ENCODE results near the gene ATP6V0A1.
A peak's percentile ranks its signal among the peaks of the same experiment; 100 is the strongest.
"Not testable (repeated sequence)": the region's sequence is repeated elsewhere in the genome, so short reads cannot be mapped to it uniquely, and the experiment has no call there.

Gene ATP6V0A1

DNA sequence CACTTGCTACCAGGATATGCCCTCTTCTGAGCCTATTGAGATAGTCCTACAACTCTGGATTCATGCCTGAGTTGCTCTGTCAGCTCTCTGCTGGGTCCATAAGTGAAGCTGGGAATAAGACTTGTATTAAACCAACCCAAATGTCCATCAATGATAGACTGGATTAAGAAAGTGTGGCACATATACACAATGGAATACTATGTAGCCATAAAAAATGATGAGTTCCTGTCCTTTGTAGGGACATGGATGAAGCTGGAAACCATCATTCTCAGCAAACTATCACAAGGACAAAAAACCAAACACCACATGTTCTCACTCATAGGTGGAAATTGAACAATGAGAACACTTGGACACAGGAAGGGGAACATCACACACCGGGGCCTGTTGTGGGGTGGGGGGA lies 19.1 kb downstream of the ATP6V0A1 start:
- not testable (repeated sequence) for DNase-seq

DNA sequence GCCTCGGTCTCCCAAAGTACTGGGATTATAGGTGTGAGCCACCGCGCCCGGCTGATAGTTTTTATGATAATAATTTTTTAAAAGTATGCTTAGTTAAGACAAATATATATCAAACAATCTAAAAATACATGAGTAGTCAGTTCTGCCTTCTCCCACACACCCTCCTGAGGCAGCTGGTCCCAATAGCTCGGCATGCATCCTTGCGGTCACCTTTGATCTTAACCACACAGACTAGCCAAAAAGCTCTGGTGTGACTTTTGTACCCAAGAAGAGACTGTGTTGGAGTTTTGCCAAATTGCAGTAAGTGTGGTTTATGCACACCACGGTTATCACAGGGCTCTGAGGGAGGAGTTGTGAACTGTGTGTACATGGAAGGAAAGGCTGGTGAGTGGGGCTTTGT lies 25.6 kb downstream of the ATP6V0A1 start:
- DNase-seq = no peak

DNA sequence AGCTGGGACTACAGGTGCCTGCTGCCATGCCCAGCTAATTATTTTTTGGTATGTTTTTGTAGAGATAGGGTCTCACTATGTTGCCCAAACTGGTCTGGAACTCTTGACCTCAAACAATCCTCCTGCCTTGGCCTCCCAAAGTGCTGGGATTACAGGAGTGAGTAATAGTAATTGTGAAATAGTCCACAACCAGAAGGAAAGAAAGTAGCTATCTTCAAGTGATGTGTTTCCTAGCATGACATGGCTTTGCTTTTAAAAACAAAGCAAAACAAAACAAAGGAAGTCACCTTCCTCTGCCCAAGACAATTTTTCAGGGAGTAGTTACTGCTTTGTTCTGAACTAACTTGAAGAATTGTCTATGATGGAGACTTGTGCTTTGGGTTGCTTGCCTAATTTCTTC lies 27.0 kb downstream of the ATP6V0A1 start:
- DNase-seq = no peak

DNA sequence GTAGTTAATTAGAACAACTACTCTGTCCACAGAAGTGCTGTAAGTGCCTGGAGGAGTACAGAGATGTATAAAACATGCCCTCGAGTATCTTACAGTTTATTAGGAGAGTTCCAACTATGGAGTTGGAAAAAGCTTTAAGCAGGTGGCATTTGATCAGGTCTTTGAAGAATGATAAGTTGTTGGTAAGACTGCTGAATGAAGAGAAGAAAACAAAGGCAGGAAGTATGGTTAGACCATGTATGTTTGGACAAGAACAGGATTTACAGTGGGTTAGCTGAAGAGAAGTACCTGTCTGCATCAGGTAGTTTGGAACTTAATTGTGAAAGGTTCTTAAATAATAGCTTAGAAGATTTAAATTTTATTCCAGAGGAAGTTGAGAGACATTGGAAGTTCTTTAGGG lies 29.4 kb downstream of the ATP6V0A1 start:
- DNase-seq = no peak

DNA sequence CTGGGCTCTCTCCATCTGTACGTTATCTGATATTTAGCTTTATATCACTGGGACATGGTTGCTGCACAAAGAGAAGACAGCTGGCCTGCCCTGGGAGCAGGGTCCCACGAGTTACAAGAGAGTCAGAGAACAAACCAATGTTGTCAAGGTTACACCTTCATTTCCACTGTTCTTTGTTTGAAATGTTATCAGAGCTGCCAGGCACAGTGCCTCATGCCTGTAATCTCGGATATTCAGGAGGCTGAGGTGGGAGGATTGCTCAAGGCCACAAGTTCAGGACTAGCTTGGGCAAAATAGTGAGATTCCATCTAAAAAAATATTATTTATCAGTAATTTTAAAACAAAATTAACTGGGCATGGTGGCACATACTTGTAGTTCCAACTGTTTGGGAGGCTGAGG lies 34.6 kb downstream of the ATP6V0A1 start:
- no peak for DNase-seq

DNA sequence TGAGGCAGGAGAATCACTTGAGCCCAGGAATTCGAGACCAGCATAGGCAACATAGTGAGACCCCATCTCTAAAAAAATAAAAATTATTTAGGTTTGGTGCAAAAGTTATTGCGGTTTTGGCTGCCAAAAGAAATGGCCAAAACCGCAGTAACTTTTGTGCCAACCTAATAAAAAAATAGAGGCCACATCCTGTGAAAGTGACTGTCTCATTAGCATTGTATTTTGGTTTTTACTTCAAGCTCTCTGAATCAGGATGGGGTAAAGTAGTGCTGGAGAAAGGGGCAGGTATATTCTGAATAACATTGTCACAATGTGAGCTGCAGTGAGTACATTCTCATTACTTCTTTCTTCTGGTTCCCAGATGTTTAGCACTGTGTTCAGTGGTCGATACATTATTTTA lies 36.0 kb downstream of the ATP6V0A1 start:
- no peak for DNase-seq

DNA sequence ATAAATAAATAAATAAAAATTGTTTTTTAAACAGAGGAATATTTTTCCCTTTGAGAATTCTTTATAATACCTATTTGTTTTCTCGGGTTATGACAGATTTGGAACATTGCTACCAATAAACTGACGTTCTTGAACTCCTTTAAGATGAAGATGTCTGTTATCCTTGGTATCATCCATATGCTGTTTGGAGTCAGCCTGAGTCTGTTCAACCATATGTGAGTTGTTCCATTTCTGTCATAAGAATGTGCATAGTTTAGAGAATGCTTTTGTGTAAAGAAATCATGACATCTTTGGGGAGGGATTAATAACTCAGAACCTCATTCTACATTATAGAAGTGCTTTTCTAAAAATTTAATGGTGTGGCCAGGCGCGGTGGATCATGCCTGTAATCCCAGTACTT lies 40.1 kb downstream of the ATP6V0A1 start:
- DNase-seq = no peak

DNA sequence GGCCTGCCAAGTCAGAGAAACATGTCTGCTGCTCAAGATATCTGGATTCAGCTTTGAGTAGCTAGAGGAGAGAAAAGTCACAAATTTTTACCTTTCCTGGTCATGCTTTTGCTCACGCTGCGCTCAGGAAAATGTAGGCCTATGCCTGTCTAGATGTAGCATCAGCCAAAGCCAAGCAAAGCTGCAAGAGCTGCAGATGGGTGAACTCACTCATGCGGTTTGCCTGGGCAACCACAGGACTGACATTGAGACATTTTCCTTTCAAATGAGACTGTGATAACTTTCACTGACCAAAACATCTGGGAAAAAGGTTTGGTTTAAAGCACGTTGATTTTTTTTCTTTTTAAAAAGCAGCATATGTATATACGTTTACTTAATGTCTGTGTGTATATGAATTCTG lies 43.4 kb downstream of the ATP6V0A1 start:
- no peak for DNase-seq

DNA sequence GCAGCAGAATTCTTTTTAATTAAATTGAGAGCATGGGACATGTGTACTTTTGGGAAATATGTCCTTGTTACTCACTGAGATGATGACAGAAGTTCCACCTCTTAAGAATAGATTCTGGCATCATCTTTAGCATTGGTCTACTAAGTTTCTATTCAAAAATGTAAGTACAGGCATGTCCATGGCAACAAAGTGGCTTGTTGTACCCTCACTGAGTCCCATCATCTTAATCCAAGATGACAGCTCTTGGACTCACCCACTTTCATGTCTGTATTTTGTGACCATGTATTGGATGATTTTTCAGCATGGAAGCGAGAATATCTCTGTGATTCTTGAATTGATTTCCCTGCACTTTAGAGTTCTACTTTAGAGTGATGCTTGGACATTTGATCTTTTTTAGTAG lies 44.2 kb downstream of the ATP6V0A1 start:
- DNase-seq = no peak

DNA sequence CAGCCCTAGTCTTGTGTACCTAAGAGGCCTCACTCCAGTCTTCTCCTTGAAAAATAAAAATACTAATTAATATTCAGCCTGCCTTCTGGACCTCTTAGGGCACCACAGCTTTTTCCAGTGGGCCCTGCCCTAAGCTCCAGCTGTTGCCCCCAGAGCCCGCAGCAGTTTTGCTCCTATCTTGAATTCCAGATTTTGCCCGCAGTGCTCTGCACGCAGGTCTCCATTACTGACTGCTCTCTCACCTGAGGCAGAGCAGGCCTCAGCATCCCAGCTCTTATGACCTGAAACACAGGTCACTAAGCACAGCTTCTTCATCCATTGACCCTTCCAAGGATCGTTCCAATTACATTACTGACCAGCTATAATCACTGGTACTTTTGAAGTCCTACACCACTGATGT lies 49.0 kb downstream of the ATP6V0A1 start:
- no peak for DNase-seq

DNA sequence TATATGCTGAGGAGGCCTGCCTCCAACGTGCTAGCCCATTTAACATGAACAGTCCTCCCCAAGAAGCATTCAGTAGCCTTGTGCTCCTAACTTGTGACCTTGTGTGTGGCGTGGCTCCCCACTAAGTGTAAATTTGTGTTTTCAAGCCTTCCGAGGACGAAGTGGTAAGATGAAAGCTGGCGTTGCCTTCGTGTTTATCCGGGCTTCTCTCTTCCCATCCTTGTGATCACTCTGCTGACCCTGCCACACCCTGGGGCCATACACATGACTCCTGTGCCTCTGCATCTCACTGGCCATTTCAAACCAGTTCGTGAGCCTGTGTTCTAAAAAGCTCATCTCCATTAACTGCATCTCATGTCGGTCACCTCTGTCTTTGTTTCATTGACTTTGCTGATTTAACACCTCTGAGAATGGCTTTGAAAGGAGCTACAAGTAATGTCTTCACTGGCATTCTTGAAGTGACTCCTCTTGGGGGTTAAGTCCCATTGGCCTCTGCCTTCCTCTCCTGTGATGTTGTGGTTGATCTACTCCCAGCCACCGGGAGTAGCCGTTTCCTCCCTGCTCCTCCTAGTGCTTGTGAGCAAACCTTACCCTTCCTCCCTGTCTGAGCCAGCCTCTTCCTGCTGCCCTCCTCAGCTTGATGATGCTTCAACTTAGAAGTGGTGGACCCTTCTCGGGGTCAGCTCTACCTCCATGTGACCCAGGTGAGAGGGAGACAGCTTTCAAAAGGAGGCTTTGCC lies 49.9 kb downstream of the ATP6V0A1 start:
- no peak for DNase-seq

DNA sequence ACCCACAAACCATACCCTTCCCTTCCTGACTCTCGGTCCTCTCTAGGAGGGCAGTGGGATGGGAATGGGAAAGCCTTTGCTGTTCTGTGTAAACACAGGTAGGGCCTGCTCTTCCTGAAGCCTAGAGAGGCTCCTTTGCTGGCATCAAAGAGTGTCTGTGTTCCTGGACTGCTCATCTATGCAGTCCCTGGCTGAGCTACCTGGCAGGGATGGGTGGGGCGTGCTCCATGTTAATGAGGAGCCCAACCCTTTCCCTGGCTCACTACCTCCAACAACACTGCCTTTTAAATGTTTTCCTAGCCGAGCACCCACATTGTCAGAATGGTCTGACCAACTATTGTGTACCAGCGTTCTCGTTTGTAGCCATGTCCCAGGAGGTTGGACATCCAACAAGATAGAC lies 50.7 kb downstream of the ATP6V0A1 start:
- no peak for DNase-seq

DNA sequence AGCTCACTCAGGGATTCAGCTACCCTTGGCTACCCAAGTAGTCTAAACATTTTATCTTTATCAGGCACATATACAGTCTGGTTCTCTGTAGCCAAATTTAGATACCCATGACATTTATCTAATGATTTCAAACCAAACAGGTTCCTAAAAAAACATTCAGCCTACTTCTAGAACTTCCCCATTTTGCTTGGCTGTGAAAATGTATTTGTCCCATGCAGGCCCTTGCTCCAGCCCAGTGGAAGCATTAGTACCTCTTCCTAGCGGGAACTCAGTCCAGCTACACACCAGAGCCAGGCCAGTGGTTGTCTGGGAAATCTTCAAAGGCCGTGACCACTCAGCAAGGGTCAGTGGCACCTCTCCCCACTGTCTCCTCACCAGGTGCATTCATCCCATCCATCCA lies 51.2 kb downstream of the ATP6V0A1 start:
- DNase-seq = no peak

DNA sequence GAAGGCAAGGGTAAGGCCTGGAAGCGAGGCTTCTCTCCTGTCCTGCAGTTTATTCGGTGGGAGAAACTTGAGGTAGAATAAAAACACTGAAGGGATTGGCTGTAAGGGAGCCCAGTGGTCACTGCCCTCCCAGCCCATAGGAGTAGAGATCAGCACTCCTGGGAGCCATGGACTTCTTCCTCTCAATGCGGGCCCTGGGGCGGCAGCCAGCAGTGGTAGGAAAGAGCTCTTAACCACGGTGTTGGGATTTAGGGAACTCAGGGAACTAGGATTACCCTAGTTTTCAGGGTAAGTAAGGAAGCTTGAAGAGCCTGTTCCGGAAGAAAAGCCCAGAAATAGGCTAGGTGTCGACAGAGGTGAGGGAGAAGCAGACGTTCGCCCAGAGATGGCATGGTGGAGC lies 53.6 kb downstream of the ATP6V0A1 start:
- DNase-seq = no peak

DNA sequence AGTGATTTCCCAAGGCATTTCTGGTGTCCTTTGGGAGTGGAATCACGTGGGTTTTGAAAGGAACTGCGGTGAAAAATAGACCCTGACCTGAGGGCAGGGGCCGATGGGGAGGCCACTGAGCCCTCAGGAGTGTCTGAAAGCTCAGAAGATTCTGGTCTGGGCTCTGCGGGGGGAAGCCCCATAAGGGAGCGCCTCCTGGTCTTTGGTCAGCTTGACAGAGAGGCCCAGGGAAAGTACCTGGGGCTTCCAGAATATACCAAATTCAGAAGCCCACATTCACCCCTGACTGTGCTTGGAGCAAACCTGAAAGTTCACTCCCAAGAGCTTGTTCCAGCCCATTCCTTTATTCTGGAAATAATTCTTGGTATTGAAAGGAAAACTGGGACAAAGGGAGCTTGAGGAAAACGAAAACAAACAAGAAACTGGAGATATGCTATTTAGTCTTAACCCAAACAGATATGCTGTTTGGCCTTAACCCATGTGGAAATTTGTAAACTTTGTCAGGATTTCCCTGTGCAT lies 54.1 kb downstream of the ATP6V0A1 start:
- no peak for DNase-seq

DNA sequence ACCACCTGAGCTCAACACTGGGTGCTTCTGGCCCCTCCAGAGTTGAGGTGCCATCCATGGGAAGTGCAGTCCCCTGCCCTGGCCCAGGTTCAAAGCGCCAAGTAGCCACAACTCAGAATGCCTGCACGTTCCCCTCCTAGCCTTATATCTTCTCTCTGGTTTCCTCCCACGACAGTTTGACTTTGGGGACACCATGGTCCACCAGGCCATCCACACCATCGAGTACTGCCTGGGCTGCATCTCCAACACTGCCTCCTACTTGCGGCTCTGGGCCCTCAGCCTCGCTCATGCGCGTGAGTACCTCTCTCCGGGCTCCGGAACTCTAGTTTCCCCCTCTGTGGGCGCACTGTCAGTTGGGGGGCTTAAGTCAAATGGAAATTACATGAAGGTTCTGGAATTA lies 55.0 kb downstream of the ATP6V0A1 start:
- no peak for DNase-seq

DNA sequence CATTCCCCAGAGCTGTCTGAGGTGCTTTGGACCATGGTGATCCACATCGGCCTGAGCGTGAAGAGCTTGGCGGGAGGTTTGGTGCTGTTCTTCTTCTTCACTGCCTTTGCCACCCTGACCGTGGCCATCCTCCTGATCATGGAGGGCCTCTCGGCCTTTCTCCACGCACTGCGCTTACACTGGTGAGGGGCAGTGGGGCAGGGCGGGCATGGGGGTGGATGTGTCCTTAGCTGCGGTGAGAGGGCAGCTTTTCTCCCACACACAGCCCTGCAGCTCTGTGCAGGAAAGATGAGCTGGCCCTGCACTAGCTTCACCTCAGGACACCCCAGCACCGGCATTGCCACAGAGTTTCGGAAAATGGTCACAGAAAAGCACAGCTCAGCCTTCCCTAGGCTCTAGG lies 55.6 kb downstream of the ATP6V0A1 start:
- no peak for DNase-seq

DNA sequence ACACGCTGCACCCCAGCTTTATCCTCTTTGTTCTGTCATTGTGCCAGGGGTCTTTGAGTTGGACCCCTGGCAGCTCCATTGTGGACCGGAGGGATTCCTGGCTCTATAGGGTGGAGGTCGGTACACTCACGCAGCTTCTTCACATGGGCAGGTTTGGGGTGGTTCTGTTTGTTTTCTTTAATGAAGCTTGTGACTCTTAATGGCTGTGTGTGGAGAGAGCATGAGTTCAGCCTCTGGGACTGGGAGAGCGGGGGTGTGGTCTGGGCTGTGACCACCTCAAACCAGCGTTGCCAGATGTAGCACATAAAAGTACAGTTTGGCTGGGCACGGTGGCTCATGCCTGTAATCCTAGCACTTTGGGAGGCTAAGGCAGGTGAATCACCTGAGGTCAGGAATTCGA lies 56.2 kb downstream of the ATP6V0A1 start:
- DNase-seq = no peak

DNA sequence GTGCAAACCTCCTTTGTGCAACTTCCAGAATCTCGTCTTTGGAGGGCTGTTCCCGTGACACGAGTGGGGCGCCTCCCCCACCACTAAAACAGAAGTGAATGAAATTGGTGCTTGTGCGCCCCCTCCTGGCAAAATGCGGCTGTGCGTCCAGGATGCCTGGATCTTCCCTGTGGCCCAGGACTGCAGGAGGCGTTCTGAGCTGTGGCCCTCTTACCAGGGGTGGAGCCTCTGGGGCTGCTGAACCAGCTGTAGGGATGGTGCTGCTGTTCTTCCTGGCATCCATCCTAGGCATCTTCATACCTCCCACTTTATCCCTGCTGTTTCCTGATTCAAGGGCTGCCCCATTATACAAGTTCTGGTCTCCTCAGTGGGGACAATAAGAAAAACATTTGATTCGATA lies 58.8 kb downstream of the ATP6V0A1 start:
- DNase-seq = peak; percentile 70 to 77

DNA sequence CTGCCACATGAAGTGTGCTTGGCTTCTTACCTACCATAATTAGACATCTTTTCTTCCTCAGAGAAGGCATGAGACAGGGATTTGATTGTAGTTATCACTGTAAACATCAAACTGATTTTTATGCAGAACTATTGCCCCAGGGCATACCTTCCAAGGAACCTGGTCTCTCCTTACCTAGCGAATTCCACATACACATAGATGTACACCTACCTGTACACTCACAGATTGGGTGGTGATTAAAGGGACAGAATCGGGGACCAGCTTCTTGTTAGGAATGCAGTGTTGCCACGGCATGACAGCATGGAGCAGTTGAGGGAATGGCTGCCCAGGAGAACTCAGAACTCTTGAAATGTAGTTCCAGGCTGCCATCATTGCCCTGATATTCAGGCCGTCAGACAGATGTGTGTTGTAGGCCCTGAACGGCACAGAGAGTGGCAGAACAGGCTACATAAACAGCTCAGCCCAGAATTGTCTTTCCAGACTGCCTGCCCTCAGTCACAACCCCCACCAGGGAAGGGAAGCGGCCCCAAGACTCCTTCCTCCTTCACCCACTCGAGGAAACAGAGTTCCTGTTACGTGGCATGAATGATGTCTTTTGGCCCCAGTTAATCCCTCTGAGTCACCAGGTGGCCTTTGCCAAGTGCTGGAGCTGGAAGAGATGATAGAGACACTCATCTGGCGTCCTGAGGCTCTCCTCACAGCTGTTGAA lies 59.5 kb downstream of the ATP6V0A1 start:
- DNase-seq = peak; percentile 50 to 86

DNA sequence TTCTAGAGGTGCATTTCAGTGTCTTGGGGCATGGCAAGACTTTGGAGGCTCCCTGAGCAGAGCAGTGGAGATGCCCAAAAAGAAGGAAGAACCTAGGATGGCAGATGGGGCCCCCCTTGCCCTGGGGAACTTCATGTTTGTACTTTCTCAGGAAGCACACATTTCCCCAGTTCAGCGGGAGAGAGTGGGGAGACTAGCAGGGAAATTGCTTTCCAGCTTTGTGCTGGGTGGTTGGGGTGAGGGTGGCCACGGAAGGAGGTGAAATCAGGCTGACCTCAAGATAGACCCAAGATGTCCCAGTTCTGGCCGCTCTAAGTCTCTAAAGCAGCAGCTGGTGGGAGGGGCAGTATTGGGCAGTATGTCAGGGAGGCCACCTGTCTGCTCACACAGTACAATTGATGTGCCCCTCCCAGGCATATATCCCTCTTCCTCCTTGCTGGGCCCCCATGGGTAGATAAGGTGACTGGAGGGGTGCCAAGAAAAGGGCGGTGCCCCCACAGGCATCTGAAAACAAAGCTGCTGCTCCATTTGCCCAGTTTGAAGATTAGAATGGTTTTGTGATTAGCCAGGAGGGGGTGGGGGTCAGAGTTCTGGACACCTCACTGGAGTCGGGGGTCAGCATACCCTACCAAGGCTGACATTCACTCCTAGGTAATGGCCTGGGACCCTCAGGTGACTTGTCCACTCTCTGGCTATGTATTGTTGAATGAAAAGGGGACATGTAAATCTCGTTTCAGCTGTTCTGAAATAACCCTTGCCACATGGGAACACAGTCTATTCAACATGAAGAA lies 60.3 kb downstream of the ATP6V0A1 start:
- peak; percentile 51 to 83 for DNase-seq

DNA sequence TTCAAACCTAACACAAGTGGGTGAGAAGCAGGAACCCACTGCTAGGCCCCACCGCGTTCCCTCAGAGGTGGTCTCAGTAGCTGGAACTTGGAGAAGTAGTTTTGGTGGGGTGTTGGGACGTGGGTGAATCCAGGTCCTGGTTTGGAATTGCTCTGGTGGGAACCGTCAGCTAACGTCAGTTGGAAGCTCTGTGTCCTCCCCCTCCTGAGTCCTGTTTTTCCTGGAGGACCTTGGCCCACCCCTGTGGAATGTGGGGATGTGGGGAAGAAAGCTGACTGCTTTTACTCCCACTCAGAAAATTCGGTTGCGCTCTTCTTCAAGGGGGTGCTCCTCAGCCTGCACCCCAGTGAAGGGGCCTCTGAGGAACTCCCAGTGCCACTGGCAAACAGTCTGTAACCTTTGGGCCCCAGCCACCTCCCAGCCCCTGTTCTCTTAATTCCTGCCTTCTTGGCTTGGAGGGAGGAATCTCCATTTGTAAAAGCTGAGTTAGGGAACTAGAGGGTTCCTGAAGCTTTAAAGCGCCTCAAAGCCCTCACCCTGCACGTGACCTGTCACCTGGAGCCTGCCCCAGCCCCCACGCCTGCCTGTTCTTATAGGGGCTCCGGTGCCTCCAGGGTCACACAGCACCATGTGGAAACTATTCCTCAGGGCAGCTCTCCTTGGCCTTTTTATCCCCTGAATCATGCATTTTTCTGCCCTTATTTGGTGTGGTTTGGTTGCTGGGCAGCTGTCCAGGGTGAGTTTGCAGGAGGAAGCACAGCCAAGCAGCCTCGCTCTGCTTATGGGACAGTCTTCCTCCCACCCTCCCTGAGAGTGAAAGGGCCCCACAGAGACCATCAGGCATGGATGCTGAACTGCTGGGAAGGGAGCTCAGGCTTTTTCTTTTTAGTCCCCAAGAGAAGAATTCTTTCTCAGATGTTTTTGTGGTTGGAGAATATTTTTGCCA lies 61.1 kb downstream of the ATP6V0A1 start:
- DNase-seq = no peak

Measured in NCI-H524 (cell line).